HepG2 (cell line): ENCODE measurements around the gene TPST1. TPM values are rescaled to one million over a fixed set of nuclear protein-coding genes. Genes with fewer than 3 reads are reported as not detected.

ENCODE experiments used
- ASH2L ChIP-seq: fragments of 300-600, 200-600 bp; sonication (generic); IDR thresholded peaks from 2 replicates; pipeline ENCODE4 v1.7.0; 2017; ENCODE audit warnings: low read depth, mild to moderate bottlenecking, moderate library complexity, mixed read lengths, low read length; ENCODE audit not compliant: insufficient read length
- CCDC6 ChIP-seq: sonication (generic); formaldehyde crosslinking; IDR thresholded peaks from 2 replicates; pipeline ENCODE4 v1.8.1; 2022; ENCODE audit warnings: mild to moderate bottlenecking, missing genetic modification reagents, moderate library complexity
- DDIT3 ChIP-seq: sonication (generic); formaldehyde crosslinking; IDR thresholded peaks from 2 replicates; pipeline ENCODE4 v1.4.0; 2020; ENCODE audit warnings: mild to moderate bottlenecking, missing genetic modification reagents
- GTF2F1 ChIP-seq: fragments of 150-350 bp; IDR thresholded peaks from 2 replicates; pipeline ENCODE4 v1.6.1; 2014; ENCODE audit warnings: low read length
- HNRNPH1 ChIP-seq: fragments of 200-400 bp; formaldehyde crosslinking; optimal IDR thresholded peaks from 2 replicates; pipeline ENCODE3; 2017; ENCODE audit warnings: mild to moderate bottlenecking, low read depth, low read length
- KLF12 ChIP-seq: sonication (generic); formaldehyde crosslinking; IDR thresholded peaks from 2 replicates; pipeline ENCODE4 v1.4.0; 2020; ENCODE audit warnings: missing genetic modification reagents, borderline replicate concordance
- MEIS1 ChIP-seq: sonication (generic); formaldehyde crosslinking; IDR thresholded peaks from 2 replicates; pipeline ENCODE4 v1.9.0; 2021; ENCODE audit warnings: mild to moderate bottlenecking, missing genetic modification reagents, moderate library complexity, borderline replicate concordance
- POLR2A ChIP-seq, 2 experiments: IDR thresholded peaks; 2 replicates each; pipeline ENCODE4 v1.6.1; 2011; ENCODE audit warnings: low read depth in 2 of 2, low read length in 2 of 2, mild to moderate bottlenecking in 1 of 2, moderate library complexity in 1 of 2; ENCODE audit not compliant: insufficient read depth in 1 of 2
- PRMT3 ChIP-seq: sonication (generic); formaldehyde crosslinking; IDR thresholded peaks from 2 replicates; pipeline ENCODE4 v1.8.1; 2022; ENCODE audit warnings: low read depth, mild to moderate bottlenecking, moderate library complexity, missing genetic modification reagents, borderline replicate concordance
- SUZ12 ChIP-seq: fragments of 150-350 bp; IDR thresholded peaks from 2 replicates; pipeline ENCODE4 v1.6.1; 2014; ENCODE audit warnings: low read depth, low read length
- TMF1 ChIP-seq: sonication (generic); formaldehyde crosslinking; IDR thresholded peaks from 2 replicates; pipeline ENCODE4 v1.8.1; 2022; ENCODE audit warnings: low read depth, missing genetic modification reagents
- ZFP1 ChIP-seq: IDR thresholded peaks from 2 replicates; pipeline ENCODE4 v1.6.1; 2016
- ZFP36L2 ChIP-seq: sonication (generic); formaldehyde crosslinking; IDR thresholded peaks from 2 replicates; pipeline ENCODE4 v1.4.0; 2020; ENCODE audit warnings: missing genetic modification reagents
- ZNF234 ChIP-seq: sonication (generic); formaldehyde crosslinking; conservative IDR thresholded peaks from 2 replicates; pipeline ENCODE4 v1.5.1; 2020; ENCODE audit warnings: mild to moderate bottlenecking, missing genetic modification reagents
- ZNF354B ChIP-seq: sonication (generic); formaldehyde crosslinking; IDR thresholded peaks from 2 replicates; pipeline ENCODE4 v1.8.0; 2022; ENCODE audit warnings: mild to moderate bottlenecking, missing genetic modification reagents
- ZNF407 ChIP-seq: sonication (generic); formaldehyde crosslinking; IDR thresholded peaks from one replicate; pipeline ENCODE4 v1.5.1; 2020; ENCODE audit warnings: mild to moderate bottlenecking, missing genetic modification reagents; ENCODE audit errors: not compliant biosample characterization
- ZNF598 ChIP-seq: sonication (generic); formaldehyde crosslinking; IDR thresholded peaks from 2 replicates; pipeline ENCODE4 v1.5.1; 2020; ENCODE audit warnings: mild to moderate bottlenecking, missing genetic modification reagents, borderline replicate concordance
- ZNF644 ChIP-seq: IDR thresholded peaks from 2 replicates; pipeline ENCODE4 v1.6.1; 2016; ENCODE audit warnings: low read depth
- ZNF883 ChIP-seq: sonication (generic); formaldehyde crosslinking; IDR thresholded peaks from 2 replicates; pipeline ENCODE4 v1.5.1; 2020; ENCODE audit warnings: mild to moderate bottlenecking, missing genetic modification reagents; ENCODE audit errors: not compliant biosample characterization
- polyA plus RNA-seq, 8 experiments: library from polyadenylated mRNA; depleted of rRNA in 3 of 8; stranded (reverse) in 7 of 8; unstranded in 1 of 8; fragments of >200 nt; fragmentation: Illumina TruSeq in 4 of 8; extraction: Trizol in 4 of 8; gene quantifications; 2 replicates each; pipeline versions ENCODE4 v1.2.1 to v1.2.3, GENCODE V29; 2011 to 2016; ENCODE audit warnings: low read depth in 4 of 8, missing spikeins in 1 of 8, mixed read lengths in 1 of 8; ENCODE audit not compliant: insufficient read depth in 1 of 8
- total RNA-seq, 5 experiments: library from RNA; depleted of rRNA; stranded (reverse); fragments of >200 nt; fragmentation: Illumina TruSeq; extraction: Trizol; gene quantifications; 2 replicates each; pipeline ENCODE4 v1.2.3, GENCODE V29; 2016; ENCODE audit warnings: low read depth in 1 of 5
- TF ChIP-seq, protein P1 (sequence below): sonication (generic); formaldehyde crosslinking; IDR thresholded peaks from 2 replicates; pipeline ENCODE4 v1.8.1; 2023; ENCODE audit warnings: mild to moderate bottlenecking, missing genetic modification reagents

The TPST1 gene
- total and polyA plus RNA-seq, 2 of the 13 experiments (the other 11 are each of a cell fraction or from before 2014, with no cell fraction given), result 24.3 to 34.1 TPM

DNA sequence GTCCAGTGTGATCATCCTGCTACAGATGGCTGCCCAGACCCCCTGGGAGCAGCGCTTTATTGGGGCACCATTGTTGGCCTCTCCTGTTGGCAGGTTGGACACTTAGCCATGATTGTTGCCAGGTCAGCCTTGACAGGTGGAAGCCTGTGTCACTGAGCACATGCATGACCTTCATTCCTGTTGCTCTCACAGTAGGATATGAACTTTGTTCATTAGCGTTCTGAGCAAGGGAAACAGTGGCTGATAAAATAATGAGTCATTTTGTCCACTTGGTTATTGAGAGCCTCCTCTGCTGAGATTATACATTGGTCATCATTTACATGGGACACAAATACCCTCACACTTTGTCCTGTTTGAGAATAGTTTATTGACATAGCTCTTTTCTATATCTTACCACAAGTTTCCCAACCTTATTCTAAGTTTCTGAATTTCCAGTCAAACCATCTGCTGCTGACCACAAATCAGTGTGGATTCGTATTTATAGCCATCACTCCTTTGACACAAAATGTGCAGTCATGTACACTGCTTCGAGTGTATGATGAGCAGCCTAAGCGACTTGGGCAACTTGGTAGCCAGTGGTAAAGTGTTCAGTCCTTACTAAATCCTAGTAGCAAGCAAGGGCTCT, 102.6 kb downstream of the TPST1 start (continued):
- TF ChIP-seq ZNF407 (no peak), ZNF354B (CRISPR knock-in tag) (no peak), ZNF598 (CRISPR knock-in tag) (no peak), HNRNPH1 (no peak), ASH2L (no peak), PRMT3 (no peak), ZNF883 (CRISPR knock-in tag) (no peak), POLR2A (IDR thresholded peaks at IDR 0.05; ENCODE audit: insufficient read depth in 1 of 2, low read depth in 2 of 2, low read length in 2 of 2) (no peak), ZNF234 (CRISPR knock-in tag) (no peak), CCDC6 (CRISPR knock-in tag) (peak; percentile 73; the same call in 1 of the 2 replicates), DDIT3 (no peak), KLF12 (CRISPR knock-in tag) (no peak), ZFP36L2 (CRISPR knock-in tag) (no peak), SUZ12 (no peak), TMF1 (CRISPR knock-in tag) (no peak), ZFP1 (peak; percentile 70; the same call in 1 of the 2 replicates), GTF2F1 (no peak), MEIS1 (CRISPR knock-in tag) (0 out of 2 replicates have a peak, but pooled peaks have one; percentile 72), ZNF644 (CRISPR knock-in tag) (peak; percentile 98)
- TF ChIP-seq, protein P1, sequence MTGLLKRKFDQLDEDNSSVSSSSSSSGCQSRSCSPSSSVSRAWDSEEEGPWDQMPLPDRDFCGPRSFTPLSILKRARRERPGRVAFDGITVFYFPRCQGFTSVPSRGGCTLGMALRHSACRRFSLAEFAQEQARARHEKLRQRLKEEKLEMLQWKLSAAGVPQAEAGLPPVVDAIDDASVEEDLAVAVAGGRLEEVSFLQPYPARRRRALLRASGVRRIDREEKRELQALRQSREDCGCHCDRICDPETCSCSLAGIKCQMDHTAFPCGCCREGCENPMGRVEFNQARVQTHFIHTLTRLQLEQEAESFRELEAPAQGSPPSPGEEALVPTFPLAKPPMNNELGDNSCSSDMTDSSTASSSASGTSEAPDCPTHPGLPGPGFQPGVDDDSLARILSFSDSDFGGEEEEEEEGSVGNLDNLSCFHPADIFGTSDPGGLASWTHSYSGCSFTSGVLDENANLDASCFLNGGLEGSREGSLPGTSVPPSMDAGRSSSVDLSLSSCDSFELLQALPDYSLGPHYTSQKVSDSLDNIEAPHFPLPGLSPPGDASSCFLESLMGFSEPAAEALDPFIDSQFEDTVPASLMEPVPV (CRISPR knock-in tag), result no peak
